Renal pelvis (tissue), 12 donors: Measurements from ENCODE around the gene PNMA6E. TPM values are rescaled to one million over a fixed set of nuclear protein-coding genes. Genes with fewer than 3 reads are reported as not detected.

Experiments used
- DNase-seq: peaks from one replicate; pipeline ENCODE4 v3.0.0-alpha.2; 2013
- long read RNA-seq, 16 experiments: transcript quantifications; one replicate each; lab custom pipeline, GENCODE V29; 2026
- polyA plus RNA-seq, 3 donors: library from polyadenylated mRNA; unstranded; fragments of 120-200 nt; gene quantifications; one replicate each; pipeline ENCODE4 v1.2.1, GENCODE V29; 2013; ENCODE audit not compliant: insufficient read length in 3 of 3

Gene PNMA6E
- not detected for polyA plus RNA-seq
- long read RNA-seq, donor 1, result 0 reads
- long read RNA-seq, donor 2, result 0 reads
- long read RNA-seq, donor 3, result 0 reads
- long read RNA-seq, donor 4, result 0 reads
- long read RNA-seq, donor 5, result 0 reads
- long read RNA-seq, donor 6, result 0 reads
- long read RNA-seq, donor 7, result 0 reads
- long read RNA-seq, donor 8, result 0 reads
- long read RNA-seq, donor 9, result 0 reads
- long read RNA-seq, donor 10, result 0 reads
- long read RNA-seq, donor 11, result 0 reads
- long read RNA-seq, donor 12, result 0 reads
- long read RNA-seq, donor 13, result 0 reads
- long read RNA-seq, donor 14, result 0 reads
- long read RNA-seq, donor 15, result 0 reads
- long read RNA-seq, donor 16, result 0 reads

- no peak for DNase-seq
Observed at GRCh38 chrX:153401133-153401764, at the start of gene PNMA6E. PNMA6E (minus strand) TSS chrX:153401350; CDS start chrX:153398849, 2,501 bp downstream.

DNA sequence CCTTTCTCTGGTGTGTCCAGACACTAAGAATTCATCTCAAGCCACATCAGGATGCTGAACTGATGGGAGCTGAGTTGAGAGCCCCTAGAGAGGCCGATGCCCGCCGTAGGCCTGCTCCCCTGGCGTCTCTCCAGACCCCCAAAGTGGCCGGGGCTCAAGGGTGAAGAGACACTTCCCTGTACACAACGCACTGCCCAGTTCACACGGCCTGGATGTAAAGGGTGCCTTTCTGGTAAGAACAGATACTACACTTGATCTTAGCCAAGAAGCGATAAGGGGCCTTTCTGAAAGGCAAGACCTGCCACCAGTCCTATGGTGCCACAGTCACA lies 49.8 kb upstream of the PNMA6E start:
- DNase-seq, result no peak

- DNase-seq, result no peak
Observed at GRCh38 chrX:153450114-153450948, 49.2 kb upstream of the PNMA6E start.

DNA sequence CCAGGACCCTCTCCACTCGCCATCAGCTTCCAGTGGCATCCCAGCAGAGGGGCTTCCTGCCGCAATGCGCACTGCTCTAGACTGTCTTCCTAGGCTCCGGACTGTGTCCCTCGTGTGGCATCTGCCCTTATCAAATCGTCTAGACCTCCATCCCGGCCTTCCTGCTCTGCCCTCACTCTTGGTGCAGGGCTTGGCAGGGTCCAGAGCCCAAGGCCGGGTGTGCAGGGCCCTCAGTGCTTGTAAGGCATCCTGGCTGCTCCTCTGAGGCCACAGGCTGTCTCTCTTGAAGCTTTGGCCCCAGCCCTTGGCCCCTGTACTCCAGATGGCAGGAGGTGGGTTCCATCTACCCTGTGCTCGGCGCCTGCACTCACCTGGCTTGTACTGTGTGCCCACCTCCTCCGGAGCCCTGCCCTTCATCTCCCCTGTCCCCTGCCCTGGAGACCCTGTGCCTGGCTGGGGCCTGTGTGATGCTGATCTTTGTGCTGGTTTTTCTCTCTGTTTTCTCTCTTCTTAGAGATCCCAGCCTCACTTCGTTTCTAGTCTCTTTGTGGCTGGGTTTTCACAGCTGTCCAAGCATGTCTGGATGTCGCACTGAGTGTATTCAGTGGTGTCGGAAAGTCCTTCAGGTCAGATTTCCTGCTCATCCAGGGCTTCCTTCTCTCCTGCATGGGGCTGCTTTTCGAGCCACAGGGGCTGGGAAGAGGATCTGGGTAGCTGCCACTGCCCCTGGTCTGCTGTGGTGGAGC lies 48.4 kb upstream of the PNMA6E start:
- DNase-seq, result no peak

DNA sequence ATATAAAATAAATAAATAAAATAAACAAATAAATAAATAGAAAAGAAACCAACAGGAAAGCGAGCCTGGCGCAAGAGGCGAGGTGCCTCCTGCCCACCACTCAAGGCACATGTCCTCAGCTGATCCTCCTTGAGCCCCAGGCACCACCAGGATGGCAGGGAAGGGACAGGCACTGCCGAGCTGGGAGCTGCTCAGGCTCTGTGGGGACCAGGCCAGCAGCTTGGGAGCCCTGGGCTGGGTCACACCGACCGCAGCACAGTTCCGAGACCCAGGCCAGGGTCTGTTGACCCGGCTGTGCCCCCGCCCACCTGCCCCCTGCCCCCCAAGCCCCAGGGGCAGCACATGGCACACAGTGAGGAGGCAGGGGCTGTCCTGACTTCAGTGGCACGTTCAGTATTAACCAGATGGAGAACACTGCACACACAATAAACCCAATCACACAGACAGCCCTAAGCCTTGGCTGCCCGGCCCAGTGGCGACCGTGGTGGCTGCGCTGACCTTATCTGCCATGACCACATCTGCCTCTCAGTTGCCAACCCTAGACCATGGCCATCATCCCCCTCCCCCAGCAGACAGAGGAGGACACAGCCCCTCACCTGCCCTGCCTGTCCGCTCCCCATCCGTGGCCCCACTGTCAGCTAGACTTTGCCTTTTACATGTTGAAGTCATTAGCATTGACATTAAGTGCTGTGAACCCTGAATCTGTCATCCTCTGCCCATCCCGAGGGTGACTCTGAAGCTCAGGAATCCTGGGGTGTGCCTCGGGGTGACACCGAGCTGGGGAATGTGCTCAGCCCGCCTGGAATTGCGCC lies 47.6 kb upstream of the PNMA6E start:
- no peak for DNase-seq

GRCh38 chrX:153447581-153447960 lies 46.4 kb upstream of the PNMA6E start:
- no peak for DNase-seq

- no peak for DNase-seq
Observed at GRCh38 chrX:153446950-153447580, 45.9 kb upstream of the PNMA6E start.

DNA sequence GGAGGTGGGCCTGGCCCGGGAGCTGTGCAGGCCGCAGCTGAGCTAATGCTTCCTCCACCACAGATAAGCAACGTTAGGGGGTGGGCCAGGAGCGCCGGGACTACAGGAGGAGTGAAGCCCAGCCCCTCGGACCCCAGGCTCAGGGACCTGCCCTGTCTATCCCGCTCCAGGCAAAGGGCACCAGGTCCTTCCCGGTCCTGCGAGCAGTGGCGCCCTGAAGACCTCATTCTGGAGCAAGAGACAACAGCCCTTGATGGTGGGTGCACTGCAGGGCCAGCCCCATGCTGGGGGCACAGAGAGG lies 45.4 kb upstream of the PNMA6E start:
- no peak for DNase-seq

DNA sequence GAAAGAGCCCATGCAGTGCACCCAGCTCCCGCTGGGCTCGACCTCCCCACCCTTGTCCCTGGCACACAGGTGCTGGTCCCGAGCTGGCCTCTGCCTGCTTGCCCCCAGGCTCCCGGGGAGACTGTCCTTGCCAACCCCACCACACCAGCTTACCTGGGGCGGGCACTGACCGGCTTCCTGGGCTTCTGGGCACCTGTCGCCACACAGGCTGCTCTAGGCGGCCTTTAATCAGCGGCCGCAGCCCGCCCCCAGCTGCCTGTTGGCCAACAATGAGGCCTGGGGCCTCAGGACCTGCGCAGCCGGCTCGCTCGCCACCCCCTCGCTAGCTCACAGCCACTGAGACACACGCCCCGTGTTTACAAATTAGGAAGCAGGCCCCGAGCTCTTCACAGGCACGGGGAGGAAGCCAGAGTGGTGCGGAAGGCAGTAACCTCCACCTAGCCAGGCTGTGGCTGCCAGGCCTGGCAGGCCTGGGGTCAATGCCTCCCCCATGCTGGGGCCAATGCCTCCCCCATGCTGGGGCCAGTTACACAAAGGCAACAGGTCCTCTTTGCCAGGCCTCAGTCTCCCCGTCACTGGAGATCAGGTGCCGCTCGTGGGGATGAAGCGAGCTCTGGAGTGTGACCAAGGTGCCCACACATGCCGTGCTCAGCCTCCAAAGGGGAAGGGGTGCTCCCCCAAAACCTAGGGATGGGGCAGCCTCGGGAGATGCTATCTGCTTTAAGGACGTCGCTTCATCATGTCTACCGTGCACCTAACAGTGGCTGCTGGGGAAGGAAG lies 44.9 kb upstream of the PNMA6E start, which contains the start of gene TREX2:
Gene TREX2 (minus strand): TSS at position 201 of the 780 bp plus-strand sequence. CDS start 626 bp downstream, outside the sequence.
- no peak for DNase-seq

GRCh38 chrX:153445106-153445855 lies 44.1 kb upstream of the PNMA6E start:
- DNase-seq, result no peak

DNA sequence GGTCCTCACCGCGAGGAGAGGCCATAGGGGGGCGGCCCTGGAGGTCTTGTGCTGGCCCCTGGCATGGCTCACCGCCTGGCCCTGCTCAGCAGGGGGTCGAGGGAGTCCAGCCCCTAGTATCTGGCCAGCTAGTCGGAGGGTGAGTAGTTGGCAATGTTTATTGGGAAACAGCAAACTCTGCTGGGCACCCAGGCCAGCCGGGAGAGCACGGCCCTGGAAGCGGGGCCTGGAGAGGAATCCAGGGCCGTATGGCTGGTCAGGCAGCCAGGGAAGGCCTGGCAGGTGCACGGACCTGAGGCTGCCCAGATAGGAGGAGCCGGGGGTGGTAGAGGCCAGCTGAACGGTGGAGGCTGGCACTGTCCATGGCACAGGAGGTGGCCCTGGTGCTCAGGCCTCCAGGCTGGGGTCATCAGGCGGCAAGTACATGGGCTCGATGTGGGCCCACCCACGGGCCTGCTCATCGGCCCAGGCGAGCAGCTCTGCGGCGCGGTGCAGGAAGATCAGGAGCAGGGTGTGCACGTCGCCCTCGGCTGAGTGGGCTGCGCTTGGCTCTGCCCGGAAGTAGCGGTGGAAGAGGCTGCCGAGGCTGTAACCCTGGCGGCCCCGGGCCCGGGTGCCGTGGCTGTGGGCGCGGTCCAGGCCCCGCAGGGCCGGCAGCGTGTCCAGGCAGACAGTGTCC lies 43.3 kb upstream of the PNMA6E start:
- DNase-seq, result no peak

DNA sequence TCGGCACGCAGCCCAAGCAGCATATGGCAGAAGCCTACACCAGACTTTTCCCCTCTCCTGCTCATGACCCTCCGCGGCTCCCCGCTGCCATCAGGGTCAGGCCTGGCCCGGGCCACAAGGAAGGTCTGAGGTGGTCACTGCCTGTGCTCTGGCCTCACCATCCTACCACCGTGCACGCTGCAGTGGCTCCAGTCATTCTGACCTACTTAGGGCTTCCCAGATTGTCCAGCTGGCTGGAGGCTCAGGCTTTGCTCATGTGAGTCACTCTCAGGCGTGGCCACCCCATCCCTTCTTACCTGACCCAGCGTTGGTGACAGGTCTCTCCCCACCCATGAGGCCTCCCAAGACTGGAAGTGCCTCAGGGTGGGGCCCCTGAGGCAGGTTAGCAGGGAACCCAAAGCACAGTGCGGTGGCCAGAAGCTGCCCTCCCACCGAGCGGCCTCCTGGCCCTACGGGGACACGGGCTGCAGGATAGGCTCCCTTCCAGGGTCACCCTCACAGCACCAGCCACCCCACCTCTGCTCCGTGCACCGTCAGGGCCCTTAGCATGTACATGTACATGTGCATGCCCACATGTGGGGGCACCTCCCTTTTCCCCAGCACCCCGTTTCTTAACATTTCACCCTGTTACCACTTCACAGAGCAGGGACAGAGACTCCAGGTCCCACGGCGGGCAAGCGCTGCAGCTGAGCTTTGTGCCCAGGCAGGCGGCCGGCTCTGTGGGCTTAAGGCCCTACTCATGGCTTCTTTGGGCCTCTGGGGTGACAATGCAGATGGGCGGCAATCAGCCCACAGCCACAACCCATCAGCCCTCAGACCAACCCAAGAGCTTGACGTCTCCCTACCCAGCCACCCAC lies 42.6 kb upstream of the PNMA6E start:
- no peak for DNase-seq

GRCh38 chrX:153442463-153442862 lies 41.3 kb upstream of the PNMA6E start:
- no peak for DNase-seq

GRCh38 chrX:153441981-153442380 lies 40.8 kb upstream of the PNMA6E start:
- no peak for DNase-seq

DNA sequence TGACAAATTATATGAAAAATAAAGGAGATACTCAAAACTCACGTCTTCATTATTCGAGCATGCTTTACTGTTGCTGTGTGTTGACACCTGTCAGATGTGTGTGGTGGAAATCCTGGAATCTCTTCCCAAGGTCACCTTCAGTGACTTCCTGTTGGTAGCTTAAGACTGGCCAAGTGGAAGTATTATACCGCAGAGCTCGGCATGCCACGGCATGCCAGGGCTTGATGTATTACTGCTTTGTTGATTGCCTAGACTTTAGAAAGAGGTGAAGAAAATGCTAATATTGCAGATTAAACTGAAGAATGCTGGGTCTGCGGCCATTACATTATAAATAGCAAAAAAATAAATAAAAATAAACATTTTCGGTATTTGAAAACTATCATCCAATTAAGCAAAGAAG lies 40.1 kb upstream of the PNMA6E start:
- no peak for DNase-seq

GRCh38 chrX:153440556-153441135 lies 39.5 kb upstream of the PNMA6E start:
- no peak for DNase-seq

GRCh38 chrX:153439977-153440376 lies 38.8 kb upstream of the PNMA6E start:
- DNase-seq, result no peak
